ENCODE measurements around the gene DUSP2.
"Not testable (repeated sequence)": the region's sequence is repeated elsewhere in the genome, so short reads cannot be mapped to it uniquely, and the experiment has no call there.

The DUSP2 gene

GRCh38 chr2:96147593-96148201, 2.5 kb upstream of the DUSP2 start:
- DNase-seq = no peak

GRCh38 chr2:96146881-96147592, 1.8 kb upstream of the DUSP2 start:
- no peak for DNase-seq

GRCh38 chr2:96146153-96146880, 1.1 kb upstream of the DUSP2 start:
- DNase-seq = peak in 18 of 56 donors; percentile 13 to 60 (median 30)

GRCh38 chr2:96145848-96146152, 560 bp upstream of the DUSP2 start:
- no peak for DNase-seq

- DNase-seq = peak in 1 of 56 donors; percentile 57
Observed at GRCh38 chr2:96144481-96145035, 682 bp downstream of the DUSP2 start.

- DNase-seq = no peak
Observed at GRCh38 chr2:96143848-96144480, 1.3 kb downstream of the DUSP2 start.

- DNase-seq = no peak
Observed at GRCh38 chr2:96143231-96143847, 1.9 kb downstream of the DUSP2 start.

- DNase-seq = no peak
Observed at GRCh38 chr2:96142217-96143113, 2.8 kb downstream of the DUSP2 start.

- DNase-seq = not testable (repeated sequence)
Observed at GRCh38 chr2:96141624-96141967, 3.6 kb downstream of the DUSP2 start.

- no peak for DNase-seq
Observed at GRCh38 chr2:96140941-96141623, 4.2 kb downstream of the DUSP2 start.

- DNase-seq = no peak
Observed at GRCh38 chr2:96139181-96139758, 6.0 kb downstream of the DUSP2 start.

- peak in 7 of 56 donors; percentile 6 to 40 (median 13) for DNase-seq
Observed at GRCh38 chr2:96138179-96139145, 6.8 kb downstream of the DUSP2 start, which contains the start of gene ASTL. TSS of gene ASTL (minus strand) at chr2:96138502. CDS start at chr2:96138436, 66 bp downstream.

GRCh38 chr2:96137321-96138178, 7.7 kb downstream of the DUSP2 start:
- no peak for DNase-seq

- no peak for DNase-seq
Observed at GRCh38 chr2:96136129-96136720, 9.0 kb downstream of the DUSP2 start.

GRCh38 chr2:96135621-96136020, 9.6 kb downstream of the DUSP2 start:
- no peak for DNase-seq

GRCh38 chr2:96135171-96135570, 10.1 kb downstream of the DUSP2 start:
- DNase-seq = no peak

GRCh38 chr2:96134421-96134820, 10.8 kb downstream of the DUSP2 start:
- DNase-seq = no peak
